ENCODE data around the gene SMIM41.
"Not testable (repeated sequence)": the region's sequence is repeated elsewhere in the genome, so short reads cannot be mapped to it uniquely, and the experiment has no call there.

The SMIM41 gene

DNA sequence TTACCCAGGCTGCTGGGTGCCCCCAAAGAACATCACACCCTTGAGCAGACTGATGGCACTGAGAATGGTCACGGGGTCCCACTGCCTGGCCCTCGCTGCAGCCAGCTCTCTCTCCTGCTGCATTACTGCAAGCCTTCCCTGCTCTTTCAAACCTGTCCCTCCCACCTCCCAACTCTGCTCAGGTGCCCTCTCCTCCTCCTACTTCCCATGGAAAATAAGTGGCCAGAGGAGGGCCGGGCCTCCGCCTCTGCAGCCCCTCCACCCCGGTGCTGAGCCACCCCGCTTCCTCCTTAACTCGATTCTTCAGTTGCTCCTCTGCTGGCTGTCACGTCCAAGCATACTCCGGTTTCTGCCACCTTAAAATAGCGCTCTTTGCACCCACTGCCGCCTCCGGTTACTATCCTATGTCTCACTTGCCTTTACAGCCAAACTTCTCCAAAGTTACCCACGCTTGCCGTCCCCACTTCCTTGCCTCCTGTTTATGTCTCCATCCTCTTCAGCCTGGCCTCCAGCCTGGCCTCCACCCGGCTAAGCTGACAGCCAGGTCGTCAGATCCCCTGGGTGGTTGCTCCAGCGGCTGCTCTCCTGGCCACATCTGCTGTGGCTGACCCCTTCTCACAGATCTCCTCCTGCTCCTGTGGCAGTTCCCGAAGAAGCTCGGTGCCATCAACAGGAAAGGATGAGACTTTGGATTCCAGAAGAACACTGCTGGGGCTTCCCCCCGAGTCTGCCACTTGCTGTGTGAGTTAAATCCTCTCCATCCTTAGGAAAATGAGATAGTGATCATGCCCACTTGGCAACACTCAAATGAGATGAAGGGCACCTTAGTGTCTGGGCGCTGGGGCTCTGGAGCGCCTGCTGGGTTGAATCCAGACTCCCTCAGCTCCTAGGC, 7.7 kb downstream of the SMIM41 start:
- DNase-seq = no peak

GRCh38 chr12:52087961-52088820, 8.7 kb downstream of the SMIM41 start:
- DNase-seq = no peak

DNA sequence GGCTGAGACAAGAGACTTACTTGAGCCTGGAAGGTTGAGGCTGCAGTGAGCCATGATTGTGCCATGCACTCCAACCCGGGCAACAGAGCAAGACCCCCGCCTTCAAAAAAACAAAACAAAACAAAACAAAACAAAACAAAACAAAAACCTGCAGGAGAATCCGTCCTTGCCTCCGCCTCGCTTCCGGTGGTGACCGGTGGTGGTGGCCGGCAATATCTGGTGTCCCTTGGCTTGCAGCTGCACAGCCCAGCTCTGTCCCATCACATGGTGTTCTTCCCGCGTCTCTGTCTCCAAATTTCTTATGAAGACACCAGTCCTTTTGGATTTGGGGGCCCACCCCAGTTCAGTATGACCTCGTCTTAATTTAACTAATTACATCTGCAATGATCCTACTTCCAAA, 10.0 kb downstream of the SMIM41 start:
- no peak for DNase-seq

DNA sequence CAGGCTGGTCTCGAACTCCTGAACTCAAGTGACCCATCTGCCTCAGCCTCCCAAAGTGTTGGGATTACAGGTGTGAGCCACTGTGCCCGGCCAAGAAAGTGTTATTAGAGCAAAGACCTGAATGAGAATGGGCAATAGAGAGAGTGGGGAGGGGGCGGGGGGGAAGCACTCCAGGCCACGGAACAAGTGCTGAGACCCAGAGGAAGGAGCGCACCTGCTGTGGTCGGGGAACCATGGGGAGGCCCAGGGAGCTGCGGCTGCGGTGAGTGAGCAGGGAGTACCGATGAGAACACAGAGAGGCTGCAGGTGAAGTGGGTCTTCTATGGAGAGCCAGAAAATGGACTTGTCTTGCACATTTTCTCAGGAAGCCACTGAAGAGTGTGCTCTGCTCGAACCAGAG, 10.8 kb downstream of the SMIM41 start:
- no peak for DNase-seq

- DNase-seq = no peak
These were observed 11.6 kb downstream of the SMIM41 start for GRCh38 chr12:52091061-52091460.

- no peak for DNase-seq
These were observed 12.4 kb downstream of the SMIM41 start for GRCh38 chr12:52091869-52092268.

DNA sequence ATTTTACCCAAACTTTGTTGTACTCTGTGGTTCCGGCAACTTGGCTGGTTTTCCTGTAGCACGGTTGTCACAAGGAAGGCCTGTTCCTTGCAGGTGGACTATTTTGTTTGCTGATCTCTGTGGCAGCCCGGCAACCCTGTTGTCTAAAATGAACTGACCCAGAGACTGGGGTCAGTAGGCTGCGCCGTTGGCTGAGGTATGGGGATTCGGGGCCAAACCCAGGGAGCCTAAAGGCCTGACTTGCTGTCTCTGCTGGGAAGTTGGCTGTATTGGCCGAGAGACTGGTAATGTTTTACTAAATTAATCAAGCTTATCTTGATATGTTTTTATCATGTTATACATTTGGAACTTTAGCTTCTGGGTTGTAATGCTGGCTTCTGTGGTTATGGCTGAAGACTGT, 13.8 kb downstream of the SMIM41 start:
- no peak for DNase-seq

GRCh38 chr12:52096332-52097044, 17.0 kb downstream of the SMIM41 start:
- no peak for DNase-seq

DNA sequence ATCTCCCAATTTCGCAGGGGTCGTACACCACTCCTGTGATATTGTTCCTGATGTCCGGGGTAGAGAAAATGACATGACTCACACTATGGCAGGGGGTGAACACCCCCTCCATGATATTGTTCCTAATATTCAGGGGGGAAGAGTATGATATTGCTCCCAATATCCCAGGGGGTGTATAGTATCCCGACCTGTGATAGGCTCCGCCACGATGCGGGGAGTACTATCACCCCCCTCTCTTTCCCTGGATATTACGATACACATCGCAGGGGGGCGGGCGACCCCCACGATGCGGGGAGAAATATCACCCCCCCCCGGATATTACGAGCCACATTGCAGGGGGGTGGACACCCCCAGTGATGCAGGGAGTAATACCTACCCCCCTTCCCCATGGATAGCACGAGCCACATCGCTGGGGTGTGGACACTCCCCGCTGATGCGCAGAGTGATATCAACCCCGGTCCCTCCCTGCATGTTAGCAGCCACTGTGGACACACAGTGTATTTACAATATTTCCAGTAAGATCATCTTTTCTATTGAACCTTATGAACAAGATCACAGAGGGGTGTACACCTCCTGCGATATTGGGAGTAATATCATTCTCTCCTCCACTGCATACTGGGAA, 17.7 kb downstream of the SMIM41 start:
- no peak for DNase-seq

DNA sequence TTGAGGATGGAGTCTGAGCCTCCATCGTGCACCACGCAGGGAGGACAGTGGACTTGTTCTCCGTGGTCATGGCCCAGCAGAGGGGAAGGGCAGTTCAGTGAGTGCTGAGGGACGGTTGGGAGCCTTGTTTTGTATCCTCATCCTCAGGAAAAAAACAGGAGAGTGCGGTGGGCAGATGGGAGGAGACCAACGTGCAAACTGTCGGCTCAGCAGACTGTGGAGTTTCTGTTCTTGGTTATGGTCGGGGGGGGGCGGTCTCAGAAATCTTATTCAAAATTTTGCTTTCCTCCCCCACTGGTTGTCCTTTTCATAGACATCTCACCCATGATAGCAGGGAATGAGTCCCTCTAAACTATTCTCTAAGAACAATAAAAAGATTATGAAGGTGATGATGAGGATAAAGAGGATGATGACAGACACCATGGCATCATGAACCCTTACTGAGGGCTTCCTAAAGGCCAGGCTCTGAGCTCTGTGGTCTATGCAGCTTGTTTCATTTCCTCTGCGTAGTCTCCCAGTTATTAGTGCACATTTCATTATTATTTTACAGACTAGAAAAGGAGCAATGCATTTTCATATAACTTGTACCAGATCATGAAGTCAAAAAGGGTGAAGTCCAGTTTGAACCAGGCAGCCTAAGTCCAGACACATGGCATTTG, 25.1 kb downstream of the SMIM41 start:
- not testable (repeated sequence) for DNase-seq

GRCh38 chr12:52116222-52117125, 37.0 kb downstream of the SMIM41 start:
- peak; percentile 97 for DNase-seq

GRCh38 chr12:52117806-52118475, 38.4 kb downstream of the SMIM41 start:
- peak; percentile 89 for DNase-seq

- peak; percentile 98 for DNase-seq
These were observed 40.1 kb downstream of the SMIM41 start for GRCh38 chr12:52119398-52120254.

- no peak for DNase-seq
These were observed 41.7 kb downstream of the SMIM41 start for GRCh38 chr12:52120951-52121823.

GRCh38 chr12:52121824-52122539, 42.5 kb downstream of the SMIM41 start:
- peak; percentile 92 for DNase-seq

DNA sequence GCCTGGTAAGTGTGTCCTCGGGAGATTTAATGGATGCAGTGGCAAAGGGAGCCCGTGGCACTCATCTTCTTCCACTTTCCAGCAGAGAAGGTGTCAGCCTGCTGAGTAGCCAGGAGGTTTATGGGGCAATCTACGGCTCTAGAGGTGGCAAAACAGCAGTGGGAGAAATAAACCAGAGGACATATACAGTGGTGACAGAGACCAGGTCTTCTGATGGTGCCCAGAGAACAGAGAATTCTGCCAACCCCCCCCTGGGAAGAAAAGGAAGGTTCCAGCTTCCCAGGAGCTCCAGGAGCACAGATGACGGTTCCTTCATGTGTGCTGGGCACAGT, 43.0 kb downstream of the SMIM41 start:
- DNase-seq = no peak

GRCh38 chr12:52122904-52123303, 43.4 kb downstream of the SMIM41 start:
- no peak for DNase-seq

Measured in DMS53 (cell line).